HCT116 (cell line): ENCODE data around the gene PTPRR.

Source experiments
- CEBPB ChIP-seq: IDR thresholded peaks from 2 replicates; pipeline ENCODE4 v1.6.1; 2012; ENCODE audit warnings: low read depth
- CTCF ChIP-seq, 3 experiments: fragments of 200-600 bp in 1 of 3; sonication (generic) in 1 of 3; IDR thresholded peaks in 2 of 3; conservative IDR thresholded peaks in 1 of 3; 2 replicates each; pipeline ENCODE4 v1.5.1; 2012 to 2017; ENCODE audit warnings: low read depth in 2 of 3, low read length in 2 of 3, antibody characterized with exemption in 1 of 3, borderline replicate concordance in 1 of 3, control low read depth in 1 of 3, mild to moderate bottlenecking in 1 of 3, mixed read lengths in 1 of 3, mixed run types in 1 of 3, moderate library complexity in 1 of 3; ENCODE audit not compliant: insufficient read depth in 1 of 3
- EZH2 ChIP-seq: fragments of 200-600 bp; sonication (generic); IDR thresholded peaks from 2 replicates; pipeline ENCODE4 v1.6.1; 2017; ENCODE audit warnings: antibody characterized with exemption, mixed run types
- EZH2phosphoT487 ChIP-seq: fragments of 200-600 bp; IDR thresholded peaks from 2 replicates; pipeline ENCODE4 v1.6.1; 2018; ENCODE audit warnings: antibody characterized with exemption, borderline replicate concordance
- FOSL1 ChIP-seq: IDR thresholded peaks from 2 replicates; pipeline ENCODE4 v1.6.1; 2012; ENCODE audit warnings: low read depth
- MAX ChIP-seq: IDR thresholded peaks from 2 replicates; pipeline ENCODE4 v1.6.1; 2012
- POLR2A ChIP-seq: IDR thresholded peaks from 2 replicates; pipeline ENCODE4 v1.7.0; 2011; ENCODE audit warnings: borderline replicate concordance; ENCODE audit not compliant: insufficient read depth, insufficient read length; ENCODE audit errors: extremely low read depth
- POLR2AphosphoS5 ChIP-seq: IDR thresholded peaks from 2 replicates; pipeline ENCODE4 v1.6.1; 2011; ENCODE audit warnings: mild to moderate bottlenecking, low read depth, low read length, moderate library complexity
- RAD21 ChIP-seq: IDR thresholded peaks from 2 replicates; pipeline ENCODE4 v1.6.1; 2012; ENCODE audit warnings: low read depth, mild to moderate bottlenecking
- REST ChIP-seq: IDR thresholded peaks from 2 replicates; pipeline ENCODE4 v1.6.1; 2012; ENCODE audit warnings: low read depth
- TCF7L2 ChIP-seq: IDR thresholded peaks from 2 replicates; pipeline ENCODE4 v1.7.0; 2011; ENCODE audit warnings: borderline replicate concordance, inconsistent platforms; ENCODE audit not compliant: insufficient read depth, insufficient read length; ENCODE audit errors: extremely low read depth
- YY1 ChIP-seq: IDR thresholded peaks from 2 replicates; pipeline ENCODE4 v1.6.1; 2011; ENCODE audit warnings: low read length, low read depth, moderate library complexity, mild to moderate bottlenecking; ENCODE audit not compliant: insufficient replicate concordance; ENCODE audit errors: extremely low read depth
- ZNF274 ChIP-seq: fragments of 200-500 bp; sonication (Bioruptor generic); IDR thresholded peaks from 2 replicates; pipeline ENCODE4 v1.6.1; 2014; ENCODE audit warnings: mild to moderate bottlenecking, low read depth, low read length, inconsistent platforms

- TF ChIP-seq TCF7L2 (no peak), CTCF (IDR thresholded peaks at IDR 0.05 in 2 of 3, conservative IDR thresholded peaks at IDR 0.05 in 1 of 3; ENCODE audit: borderline replicate concordance in 1 of 3, insufficient read depth in 1 of 3, low read depth in 2 of 3, low read length in 2 of 3) (no peak), YY1 (no peak), POLR2AphosphoS5 (no peak), REST (no peak), POLR2A (no peak), RAD21 (no peak), EZH2phosphoT487 (no peak), ZNF274 (no peak), CEBPB (no peak), EZH2 (no peak), FOSL1 (no peak), MAX (no peak)
Measured at GRCh38 chr12:70950451-70950850, 29.9 kb upstream of the PTPRR start.
